CD4-positive, alpha-beta T cell treated with Interleukin-2 at 100 ng/mL for 4 hours (primary cell): ENCODE measurements around the gene LOC128125822.
"Not testable (repeated sequence)": the region's sequence is repeated elsewhere in the genome, so short reads cannot be mapped to it uniquely, and the experiment has no call there.

Experiments used
- DNase-seq: peaks from one replicate; pipeline ENCODE4 v3.0.0-alpha.2; 2020; ENCODE audit warnings: low spot score

The LOC128125822 gene

GRCh38 chr6:63572044-63572746 is at the start of gene LOC128125822, which contains the start of gene PTP4A1:
TSS of gene LOC128125822 (plus strand) at chr6:63572480.
TSS of gene PTP4A1 (plus strand) at chr6:63572480. CDS start at chr6:63576881, 4,401 bp downstream.
- peak; percentile 97 for DNase-seq

DNA sequence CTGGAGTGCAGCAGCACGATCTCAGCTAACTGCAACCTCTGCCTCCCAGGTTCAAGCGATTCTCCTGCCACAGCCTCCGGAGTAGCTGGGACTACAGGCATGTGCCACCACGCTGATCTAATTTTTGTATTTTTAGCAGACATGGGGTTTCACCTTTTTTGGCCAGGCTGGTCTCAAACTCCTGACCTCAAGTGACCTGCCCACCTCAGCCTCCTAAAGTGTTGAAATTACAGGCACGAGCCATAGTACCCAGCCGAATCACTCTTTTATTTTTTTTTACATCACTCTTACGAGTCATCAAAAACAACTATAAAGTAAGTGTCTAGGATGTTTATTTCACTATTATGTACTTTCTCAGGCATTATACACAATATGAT is 49.4 kb upstream of the LOC128125822 start:
- DNase-seq: not testable (repeated sequence)

DNA sequence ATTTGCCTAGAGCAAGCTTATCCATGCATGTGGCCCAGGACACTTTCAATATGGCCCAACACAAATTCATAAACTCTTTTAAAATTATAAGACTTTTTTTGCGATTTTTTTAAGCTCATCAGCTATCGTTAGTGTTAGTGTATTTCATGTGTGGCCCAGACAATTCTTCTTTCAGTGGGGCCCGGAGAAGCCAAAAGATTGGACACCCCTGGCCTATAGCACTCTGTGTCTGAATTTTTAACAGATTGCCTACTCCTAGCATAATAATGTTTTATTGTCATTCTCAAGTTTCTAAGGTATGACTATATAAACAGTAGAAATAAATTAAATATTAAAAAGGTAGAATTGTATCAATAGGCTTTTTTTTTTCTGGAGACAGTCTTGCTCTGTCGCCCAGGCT is 48.6 kb upstream of the LOC128125822 start:
- no peak for DNase-seq

- no peak for DNase-seq
These were observed 46.9 kb upstream of the LOC128125822 start for GRCh38 chr6:63525186-63525878.

- no peak for DNase-seq
These were observed 45.3 kb upstream of the LOC128125822 start for GRCh38 chr6:63526931-63527330.

DNA sequence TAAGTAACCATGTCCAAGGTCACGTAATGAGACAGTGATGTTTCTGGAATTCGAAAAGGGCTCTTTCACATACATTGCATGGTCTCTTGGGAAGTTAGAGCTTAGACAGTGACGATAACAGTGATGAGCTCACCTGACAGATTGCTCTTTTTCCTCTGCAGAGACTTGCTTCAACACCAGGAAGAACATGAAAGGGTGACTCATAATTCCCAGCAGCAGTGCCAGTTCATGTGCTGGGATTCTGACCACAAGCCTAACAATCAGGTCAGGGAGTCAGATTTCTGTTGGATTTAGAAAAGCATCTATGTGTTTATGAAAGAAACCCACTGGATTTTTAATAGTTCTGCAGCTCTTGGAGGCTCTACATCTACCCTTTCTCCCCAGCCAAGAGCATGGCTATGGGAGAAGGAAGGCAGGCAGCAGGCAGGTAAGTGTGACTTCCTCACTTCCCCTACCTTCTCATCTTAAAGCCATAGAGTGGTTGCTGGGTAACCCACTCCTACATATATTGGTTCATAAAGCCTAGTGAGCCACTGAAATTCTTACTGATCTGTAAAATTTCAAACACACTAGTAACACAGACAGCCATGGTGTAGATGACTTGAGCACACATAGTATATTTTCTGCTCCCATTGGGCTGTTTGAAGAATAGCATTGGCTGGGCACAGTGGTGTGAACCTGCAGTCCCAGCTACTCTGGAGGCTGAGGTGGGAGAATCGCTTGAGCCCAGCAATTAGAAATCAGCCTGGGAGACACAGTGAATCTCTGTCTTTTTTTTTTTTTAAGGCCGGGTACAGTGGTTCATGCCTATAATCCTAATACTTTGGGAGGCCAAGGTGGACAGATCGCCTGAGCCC is 44.4 kb upstream of the LOC128125822 start:
- DNase-seq: no peak

DNA sequence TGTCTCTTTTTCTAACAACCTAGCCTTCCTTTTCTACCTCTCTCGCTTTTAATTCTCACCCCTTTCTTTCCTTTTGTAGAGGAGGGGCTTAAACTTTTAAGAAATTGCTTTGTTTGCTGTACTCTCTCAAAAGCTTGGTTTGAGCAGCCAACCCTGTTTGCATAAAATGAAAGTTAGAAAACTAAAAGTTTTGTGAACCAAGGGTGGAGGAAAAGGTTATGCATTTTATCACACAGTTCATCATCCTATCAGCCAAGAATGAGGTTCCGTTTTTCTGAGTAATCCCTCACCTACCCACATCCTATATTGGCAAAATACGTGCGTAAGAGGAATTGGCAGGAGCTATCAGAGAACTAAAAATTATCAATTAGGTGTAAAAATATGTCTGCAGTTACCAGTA is 42.8 kb upstream of the LOC128125822 start:
- DNase-seq: no peak

DNA sequence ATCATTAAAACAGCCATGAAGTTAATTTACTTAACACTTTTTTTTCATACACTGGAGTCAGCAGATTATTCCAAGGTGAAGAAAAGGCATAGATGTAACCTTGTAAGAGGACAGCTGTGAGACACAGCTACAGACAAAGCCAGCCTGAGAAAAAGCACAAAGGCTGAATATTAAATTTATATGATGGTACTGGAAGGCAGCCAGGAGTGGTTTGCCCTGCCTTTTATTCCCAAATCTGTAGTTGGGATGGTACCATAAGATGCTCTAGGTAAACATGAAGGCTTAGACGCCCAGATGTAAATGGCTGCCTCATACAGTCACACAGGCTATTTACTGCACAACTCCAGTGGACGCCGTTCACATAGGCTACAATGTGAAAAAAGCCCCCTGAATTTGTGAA is 42.1 kb upstream of the LOC128125822 start:
- DNase-seq: no peak

- DNase-seq: no peak
These were observed 41.3 kb upstream of the LOC128125822 start for GRCh38 chr6:63530991-63531390.

DNA sequence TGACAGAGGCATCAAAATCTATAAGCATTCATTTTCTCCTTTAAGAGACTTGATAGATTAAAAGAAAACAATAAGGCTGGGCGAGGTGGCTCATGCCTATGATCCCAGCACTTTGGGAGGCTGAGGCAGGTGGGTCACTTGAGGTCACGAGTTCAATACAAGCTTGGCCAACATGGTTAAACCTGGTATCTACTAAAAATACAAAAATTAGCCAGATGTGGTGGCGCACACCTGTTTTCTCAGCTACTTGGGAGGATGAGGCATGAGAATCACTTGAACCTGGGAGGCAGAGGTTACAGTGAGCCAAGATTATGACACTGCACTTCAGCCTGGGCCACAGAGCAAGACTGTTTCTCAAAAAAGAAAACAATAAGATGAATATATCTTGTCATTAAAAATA is 39.3 kb upstream of the LOC128125822 start:
- DNase-seq: no peak

- no peak for DNase-seq
These were observed 38.3 kb upstream of the LOC128125822 start for GRCh38 chr6:63533952-63534351.

GRCh38 chr6:63537201-63537958 is 34.9 kb upstream of the LOC128125822 start:
- DNase-seq: no peak

GRCh38 chr6:63537959-63538300 is 34.4 kb upstream of the LOC128125822 start:
- DNase-seq: no peak

DNA sequence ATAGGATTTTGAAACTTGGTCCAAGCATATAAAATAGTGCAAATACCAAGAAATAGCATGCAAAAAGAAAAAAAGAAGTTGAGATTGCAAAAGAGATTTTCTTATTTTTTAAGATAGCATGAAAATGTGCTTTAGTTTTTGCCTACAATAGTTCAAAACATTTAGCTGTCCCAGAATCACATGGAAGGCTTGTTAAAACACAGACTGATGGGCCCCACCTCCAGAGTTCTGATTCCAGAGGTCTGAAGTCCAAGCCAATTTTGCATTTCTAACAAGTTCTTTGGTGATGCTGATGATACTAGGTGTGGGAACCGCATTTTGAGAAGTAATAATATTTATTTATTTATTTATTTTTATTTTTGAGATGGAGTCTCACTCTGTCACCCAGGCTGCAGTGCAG is 33.7 kb upstream of the LOC128125822 start:
- no peak for DNase-seq

GRCh38 chr6:63543001-63543400 is 29.3 kb upstream of the LOC128125822 start:
- no peak for DNase-seq

- DNase-seq: no peak
These were observed 28.3 kb upstream of the LOC128125822 start for GRCh38 chr6:63543982-63544381.

- no peak for DNase-seq
These were observed 26.0 kb upstream of the LOC128125822 start for GRCh38 chr6:63546236-63546635.

DNA sequence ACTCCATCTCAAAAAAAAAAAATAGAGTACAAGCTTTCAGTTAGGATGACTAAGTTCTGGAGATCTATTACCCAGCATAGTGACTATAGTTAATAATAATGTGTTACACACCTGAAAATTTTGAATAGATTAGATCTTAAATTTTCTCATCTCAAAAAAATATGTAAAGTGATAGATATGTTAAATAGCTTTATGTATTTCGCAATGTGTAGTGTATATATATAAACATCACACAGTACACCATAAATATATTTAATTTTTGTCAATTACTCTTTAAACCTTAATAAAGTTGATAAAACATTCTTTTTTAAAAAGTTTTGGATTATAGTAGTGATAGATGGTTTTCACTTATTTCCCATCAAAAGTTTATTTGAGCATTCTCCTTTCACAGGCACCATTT is 25.6 kb upstream of the LOC128125822 start:
- no peak for DNase-seq

GRCh38 chr6:63549076-63549475 is 23.2 kb upstream of the LOC128125822 start:
- no peak for DNase-seq

DNA sequence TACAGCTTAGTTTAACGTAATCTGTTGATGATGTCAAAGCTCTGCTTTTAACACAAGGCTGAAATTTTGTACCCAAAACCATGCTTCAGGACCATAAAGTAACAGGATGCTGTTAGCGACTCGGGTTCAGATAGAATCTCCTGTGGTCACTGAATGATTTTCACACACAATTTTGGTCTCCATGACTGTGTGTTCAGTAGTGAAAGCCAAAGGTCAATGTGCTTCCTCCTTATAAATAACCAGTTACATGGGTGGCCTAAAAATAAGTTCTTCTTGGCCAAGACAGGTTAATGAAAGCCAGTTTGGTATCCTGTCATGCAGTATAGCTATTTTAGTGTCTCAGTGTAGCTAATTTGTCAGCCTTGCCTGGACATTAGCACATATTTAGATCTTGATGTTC is 19.1 kb upstream of the LOC128125822 start:
- no peak for DNase-seq

DNA sequence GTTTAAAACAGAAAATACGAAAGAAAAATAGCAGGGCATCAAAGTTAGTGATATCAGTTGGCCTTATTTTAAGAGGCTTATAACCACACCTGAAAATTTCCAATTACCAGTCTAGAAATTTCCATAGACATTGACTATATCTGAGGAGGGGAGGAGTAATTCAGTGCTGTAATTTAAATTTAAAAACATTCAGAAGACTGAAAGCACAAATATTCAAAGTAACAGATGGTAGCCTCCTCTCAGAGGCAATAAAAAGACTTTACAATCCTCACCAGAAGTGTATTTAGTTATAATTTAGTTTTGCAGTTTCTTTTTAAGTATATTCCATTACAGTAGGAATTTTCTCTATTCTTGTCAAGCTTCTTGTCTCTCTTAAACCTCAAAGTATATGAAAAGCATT is 18.4 kb upstream of the LOC128125822 start:
- no peak for DNase-seq

DNA sequence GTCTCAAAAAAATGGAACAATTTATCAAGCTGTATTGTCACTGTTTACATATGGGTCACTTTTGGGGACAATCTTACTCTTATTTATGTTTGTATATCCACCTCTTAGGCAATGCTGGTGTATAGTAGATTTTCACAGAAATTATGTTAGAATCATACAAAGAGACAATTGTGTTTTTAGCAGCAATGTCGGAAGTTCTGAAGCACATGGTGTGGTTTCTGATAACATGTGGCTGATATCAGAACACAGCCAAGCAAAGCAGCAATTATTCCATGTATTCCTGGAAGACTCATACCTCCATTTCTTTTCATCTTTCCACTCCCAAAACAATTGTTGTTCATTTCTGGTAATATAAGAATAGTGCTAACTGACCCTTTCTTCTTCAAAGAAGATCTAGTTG is 17.5 kb upstream of the LOC128125822 start:
- DNase-seq: no peak
